Activated CD8-positive, alpha-beta memory T cell treated with anti-CD3 and anti-CD28 coated beads for 1 hour (primary cell): ENCODE results near the gene EDN1.

ENCODE experiments used
- DNase-seq, 2 donors: peaks; one replicate each; pipeline ENCODE4 v3.0.0-alpha.2; 2020; ENCODE audit warnings: low read depth in 1 of 2; ENCODE audit errors: extremely low read depth in 1 of 2

Gene EDN1

DNA sequence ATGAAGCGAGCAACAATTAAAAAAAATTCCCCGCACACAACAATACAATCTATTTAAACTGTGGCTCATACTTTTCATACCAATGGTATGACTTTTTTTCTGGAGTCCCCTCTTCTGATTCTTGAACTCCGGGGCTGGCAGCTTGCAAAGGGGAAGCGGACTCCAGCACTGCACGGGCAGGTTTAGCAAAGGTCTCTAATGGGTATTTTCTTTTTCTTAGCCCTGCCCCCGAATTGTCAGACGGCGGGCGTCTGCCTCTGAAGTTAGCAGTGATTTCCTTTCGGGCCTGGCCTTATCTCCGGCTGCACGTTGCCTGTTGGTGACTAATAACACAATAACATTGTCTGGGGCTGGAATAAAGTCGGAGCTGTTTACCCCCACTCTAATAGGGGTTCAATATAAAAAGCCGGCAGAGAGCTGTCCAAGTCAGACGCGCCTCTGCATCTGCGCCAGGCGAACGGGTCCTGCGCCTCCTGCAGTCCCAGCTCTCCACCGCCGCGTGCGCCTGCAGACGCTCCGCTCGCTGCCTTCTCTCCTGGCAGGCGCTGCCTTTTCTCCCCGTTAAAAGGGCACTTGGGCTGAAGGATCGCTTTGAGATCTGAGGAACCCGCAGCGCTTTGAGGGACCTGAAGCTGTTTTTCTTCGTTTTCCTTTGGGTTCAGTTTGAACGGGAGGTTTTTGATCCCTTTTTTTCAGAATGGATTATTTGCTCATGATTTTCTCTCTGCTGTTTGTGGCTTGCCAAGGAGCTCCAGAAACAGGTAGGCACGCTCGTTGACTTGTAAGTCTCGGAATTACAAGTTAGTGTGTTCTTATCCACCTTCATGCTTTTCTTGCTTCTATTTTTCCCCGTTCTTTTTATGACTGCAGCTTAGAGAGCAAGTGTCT lies at the start of gene EDN1:
EDN1 (plus strand) TSS at position 429 of the 888 bp plus-strand sequence; CDS start at position 698, 269 bp downstream.
- peak in 1 of 2 donors; percentile 16 for DNase-seq

DNA sequence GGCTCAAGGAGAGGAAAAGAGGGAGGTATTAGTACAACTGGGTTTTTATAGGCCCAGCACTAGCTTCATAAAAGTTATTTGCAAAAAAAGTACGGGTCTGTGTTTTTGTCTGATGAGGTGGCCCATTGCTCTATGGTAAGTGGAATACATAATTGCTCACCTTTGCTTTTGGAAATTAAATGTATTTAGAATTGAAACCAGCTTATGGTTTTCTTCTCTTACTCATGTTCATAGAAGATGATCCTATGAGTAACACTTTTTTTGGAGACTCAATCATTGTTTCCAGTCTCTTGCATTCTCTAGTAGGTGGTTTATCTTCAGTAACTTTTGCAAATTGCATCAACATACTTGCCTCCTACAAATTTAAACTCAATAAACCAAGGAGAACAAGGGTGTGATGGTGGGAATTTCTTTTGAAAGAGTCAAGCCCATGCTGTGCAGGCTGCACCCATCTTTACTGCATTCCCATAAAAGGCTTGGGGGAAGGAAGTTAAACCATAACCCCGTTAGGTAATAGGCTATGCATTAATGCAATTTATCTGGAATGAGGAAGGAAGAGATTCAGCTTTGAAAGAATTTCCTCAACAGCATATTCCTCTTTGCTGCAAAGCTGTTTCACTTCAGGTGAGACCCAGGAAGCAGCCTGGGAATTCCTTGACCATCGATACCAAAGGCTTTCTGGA lies 48.5 kb upstream of the EDN1 start:
- no peak for DNase-seq

DNA sequence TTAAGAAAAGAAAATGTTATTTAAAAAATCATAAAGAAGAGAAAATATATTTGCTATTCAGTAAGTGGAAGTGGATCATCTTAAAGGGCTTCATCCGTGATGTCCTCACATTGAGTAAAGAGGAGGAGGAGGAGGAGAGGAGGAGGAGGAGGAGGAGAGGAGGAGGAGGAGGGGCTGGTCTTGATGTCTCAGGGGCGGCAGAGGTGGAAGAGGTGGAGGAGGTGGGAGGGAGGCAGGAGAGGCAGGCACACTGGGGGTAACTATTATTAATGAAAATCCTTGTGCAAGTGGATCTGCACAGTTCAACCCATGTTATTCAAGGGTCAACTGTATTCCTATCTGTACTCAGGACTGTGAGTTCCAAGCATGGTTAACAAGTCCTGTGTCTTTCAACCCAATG lies 47.0 kb upstream of the EDN1 start:
- DNase-seq: no peak

DNA sequence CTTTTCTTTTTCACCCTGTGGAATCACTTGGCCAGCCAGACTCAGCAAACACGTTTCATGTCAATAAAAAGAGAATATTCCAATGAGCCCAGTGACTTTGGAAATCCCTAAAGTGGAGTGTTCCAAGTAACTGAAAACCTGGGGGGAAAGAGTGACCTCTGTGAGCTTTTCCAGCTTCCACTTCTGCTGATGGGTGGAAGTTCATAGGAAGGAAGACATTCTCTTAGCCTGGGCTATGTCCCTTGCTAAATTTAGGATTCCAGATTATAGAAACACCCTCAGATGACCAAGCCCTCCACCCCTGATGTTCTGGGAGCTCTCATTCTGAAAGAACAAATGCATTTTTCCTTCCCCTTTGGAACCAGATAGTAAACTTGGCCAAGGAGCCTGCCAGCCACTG lies 44.8 kb upstream of the EDN1 start:
- no peak for DNase-seq

DNA sequence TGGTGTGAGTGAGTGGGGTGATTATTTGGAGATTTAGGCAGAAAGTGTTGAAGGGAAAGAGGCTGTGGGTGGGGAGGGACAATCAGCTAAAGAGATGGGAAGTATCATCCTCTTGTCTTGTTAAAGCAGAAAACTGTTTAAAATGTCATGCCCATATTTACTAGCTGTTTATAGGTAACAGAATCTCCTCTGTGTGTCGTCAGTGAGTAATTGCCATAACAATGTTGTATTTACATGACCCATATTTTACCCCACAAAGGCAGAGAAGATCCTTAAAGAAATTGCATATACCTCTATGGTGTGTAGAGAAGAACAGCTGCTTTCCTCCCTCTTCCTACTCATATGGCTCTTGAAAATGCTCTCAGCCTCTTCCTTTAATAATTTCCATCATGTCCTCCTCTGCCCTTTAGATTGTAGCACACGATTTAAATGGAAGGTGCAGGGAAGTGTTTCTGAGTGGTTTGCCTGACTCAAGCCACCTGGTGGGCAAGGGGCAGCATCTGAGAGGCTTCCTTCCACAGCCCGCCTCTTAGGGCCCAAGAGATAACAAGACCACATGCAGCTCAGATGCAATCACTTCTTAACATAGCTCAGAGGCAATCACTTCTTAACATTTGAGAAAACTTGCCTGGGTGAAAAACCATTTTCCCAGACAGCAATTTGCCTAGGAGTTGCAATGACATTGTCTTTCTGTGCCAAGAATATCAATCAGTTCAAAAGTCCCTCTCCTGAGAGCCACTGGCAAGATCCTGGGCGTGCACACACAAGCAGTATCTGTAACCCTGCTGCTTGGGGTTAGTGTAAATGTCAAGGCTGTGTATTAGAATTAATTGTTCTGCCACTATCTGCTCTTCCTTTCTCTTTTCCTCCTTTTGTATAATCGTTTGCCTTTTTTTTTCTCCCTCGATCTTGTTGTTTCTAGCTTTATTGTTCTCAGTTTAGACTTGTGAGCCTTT lies 44.1 kb upstream of the EDN1 start:
- no peak for DNase-seq

DNA sequence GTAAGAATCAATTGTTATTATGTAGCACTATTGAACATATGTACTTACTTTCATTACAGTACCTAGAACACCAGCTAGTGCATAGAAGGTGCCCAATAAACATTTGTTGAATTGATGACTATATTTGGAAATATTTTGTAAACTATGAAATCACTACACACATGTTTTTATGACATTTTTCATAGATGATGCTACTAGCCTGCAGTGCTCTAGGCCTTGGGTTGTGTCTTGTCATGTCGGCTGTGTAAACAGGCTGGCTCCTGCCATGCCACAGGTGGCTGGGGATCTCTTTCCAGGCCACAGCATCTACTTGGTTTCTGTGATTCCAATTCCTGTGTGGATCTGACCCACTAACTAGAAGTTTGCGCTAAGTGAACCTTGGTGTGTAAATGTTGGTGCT lies 43.3 kb upstream of the EDN1 start:
- DNase-seq: no peak

DNA sequence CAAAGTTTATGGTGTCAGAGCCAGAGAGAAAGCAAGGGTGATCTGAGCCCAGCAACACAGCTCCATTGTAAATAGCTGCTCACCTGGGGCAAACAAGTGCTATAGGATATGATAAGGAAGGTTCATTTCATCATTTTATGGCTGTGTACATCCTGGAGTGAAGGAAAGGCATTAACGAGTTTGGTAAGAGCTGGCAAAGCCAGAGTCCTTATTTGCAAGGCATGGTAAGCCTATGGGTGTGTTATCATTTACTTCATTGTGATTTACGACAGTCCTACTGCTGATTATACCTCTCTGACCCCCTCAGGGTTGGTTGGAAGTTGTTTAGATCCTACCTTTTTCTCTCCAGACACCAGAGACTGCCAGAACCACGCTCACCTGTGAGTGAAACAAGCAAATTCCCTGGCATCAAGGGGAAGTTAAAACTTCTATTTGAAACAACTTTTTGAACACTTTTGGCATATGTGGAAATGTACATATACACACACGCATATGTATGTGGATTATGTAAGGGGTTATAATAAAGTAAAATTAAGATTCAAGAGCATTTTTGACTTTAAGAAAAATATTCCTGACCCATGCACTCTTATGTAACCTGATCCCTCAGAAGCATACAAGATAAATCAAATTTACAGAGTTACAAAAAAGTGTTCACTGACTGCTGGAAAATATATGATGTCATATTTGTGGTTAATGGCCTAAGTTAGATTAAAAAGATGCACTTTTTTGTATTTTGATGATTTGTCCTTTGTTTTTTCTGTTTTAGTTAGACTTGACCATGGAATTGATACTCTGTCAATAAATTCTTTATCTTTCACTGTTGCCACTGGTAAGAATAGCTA lies 40.4 kb upstream of the EDN1 start:
- DNase-seq: no peak

DNA sequence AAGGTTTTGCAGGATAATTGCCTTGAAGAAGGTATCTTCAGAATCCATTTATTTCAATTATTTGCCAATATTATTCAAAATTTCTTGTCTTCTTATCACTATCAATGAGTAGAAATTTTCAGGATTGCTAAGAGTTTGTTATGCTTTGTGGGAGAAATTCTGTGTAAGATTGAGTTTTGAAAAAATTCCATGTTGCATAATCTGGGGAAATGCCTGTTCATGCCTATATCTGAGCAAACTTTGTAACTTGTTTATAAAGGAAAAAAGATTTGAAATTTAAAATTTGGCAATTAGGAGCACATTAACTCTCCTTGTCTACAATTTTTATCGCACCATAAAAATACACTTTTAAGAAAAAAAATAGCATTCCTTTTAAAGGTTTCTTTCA lies 39.8 kb upstream of the EDN1 start:
- no peak for DNase-seq

DNA sequence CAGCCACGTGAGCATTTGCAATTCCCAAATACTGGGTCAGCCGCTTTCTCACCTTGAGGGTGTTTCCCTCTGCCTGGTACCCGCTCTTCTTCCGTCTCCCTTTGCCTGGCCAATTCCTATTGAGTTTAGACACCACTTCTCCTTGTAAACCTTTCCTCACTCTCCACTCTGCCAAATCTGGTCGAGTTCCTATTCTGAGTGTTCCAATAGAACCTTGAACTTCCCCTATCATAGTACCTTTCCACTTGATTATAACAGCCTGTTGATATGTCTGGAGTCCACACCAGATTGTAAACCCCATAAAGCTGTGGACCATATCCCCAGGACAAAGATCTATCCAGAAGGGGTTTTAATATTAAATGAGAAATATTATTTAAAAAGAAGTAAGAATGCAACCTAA lies 36.0 kb upstream of the EDN1 start:
- DNase-seq: no peak

DNA sequence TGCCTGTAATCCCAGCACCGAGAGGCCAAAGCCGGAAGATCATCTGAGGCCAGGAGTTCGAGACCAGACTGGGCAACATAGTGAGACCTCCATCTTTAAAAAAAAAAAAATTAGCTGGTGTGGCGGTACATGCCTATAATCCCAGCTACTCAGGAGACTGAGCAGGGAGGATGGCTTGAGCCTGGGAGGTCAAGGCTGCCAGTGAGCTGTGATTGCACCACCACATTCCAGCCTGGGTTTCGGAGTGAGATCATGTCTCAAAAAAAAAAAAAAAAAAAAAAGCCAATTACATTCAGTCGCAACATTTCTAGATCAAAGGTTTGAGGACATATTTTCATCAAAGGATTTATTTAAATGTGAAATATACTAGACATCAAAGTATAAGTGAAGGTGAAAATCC lies 32.0 kb upstream of the EDN1 start:
- no peak for DNase-seq

DNA sequence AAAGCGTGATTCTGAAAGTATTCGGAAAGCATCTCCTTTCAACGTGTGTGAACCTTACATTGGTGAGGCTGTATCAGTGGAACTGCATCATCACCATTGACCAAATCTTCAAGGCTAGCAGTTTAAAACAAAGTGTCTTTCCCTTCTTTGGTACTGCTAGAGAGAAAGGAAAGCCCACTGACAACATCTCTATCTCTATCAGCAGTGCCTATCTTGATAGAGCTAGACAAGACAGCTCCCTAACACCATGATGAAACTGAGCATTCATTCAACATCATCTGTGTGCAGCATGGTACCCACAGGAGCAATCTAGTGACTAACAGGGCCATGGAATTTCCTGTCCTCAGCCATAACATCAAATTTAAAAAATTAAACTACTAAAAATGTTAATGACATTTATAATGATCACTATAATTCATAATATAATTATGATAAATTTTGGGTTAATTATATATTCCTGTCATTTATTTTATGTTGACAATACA lies 31.5 kb upstream of the EDN1 start:
- no peak for DNase-seq

DNA sequence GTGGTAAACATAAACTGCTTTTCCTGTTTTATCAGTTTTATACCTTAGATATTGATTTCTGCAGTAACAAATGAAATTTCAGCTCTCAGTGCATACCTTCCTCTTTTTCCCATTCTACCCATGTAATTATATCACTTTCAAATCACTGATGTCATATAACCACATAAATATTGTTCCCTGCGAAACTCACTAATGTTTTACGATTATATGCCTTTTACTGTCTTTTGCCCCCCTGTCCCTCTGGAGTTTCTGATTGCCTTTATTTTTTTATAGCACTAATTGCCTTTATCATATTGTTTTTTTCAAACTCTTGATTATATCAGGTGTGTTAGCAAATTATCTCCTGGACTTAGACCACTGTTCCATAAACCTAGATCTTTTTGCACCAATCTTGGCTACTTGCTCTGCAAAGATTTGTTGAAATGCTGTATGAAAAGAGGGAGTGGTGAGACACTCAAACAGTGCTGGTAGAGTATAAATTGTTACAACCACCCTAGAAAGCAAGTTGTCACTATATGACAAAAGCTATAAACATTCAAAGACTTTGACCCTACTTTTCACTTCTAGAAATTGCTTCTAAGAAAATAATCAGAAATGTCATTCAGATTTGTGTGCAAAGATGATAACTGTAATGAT lies 29.6 kb upstream of the EDN1 start:
- no peak for DNase-seq

DNA sequence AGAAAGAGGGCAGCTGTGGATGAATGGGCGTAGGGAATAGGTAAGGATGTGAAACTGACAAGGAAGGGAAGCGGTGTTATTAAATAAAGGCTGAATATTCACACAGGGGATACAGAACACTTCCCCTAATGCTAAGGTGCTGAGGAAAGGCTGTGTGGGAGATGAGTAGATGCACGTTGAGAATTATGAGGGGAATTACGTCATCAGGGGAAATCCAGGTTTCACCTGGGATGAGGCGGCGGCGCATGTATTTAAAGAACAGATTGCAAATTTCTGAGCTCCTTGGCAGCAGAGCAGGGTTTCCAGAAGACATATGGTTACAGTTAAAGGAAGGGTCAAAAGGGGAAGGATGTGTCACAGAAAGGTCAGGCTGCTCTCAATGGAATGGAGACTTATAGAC lies 28.7 kb upstream of the EDN1 start:
- no peak for DNase-seq

DNA sequence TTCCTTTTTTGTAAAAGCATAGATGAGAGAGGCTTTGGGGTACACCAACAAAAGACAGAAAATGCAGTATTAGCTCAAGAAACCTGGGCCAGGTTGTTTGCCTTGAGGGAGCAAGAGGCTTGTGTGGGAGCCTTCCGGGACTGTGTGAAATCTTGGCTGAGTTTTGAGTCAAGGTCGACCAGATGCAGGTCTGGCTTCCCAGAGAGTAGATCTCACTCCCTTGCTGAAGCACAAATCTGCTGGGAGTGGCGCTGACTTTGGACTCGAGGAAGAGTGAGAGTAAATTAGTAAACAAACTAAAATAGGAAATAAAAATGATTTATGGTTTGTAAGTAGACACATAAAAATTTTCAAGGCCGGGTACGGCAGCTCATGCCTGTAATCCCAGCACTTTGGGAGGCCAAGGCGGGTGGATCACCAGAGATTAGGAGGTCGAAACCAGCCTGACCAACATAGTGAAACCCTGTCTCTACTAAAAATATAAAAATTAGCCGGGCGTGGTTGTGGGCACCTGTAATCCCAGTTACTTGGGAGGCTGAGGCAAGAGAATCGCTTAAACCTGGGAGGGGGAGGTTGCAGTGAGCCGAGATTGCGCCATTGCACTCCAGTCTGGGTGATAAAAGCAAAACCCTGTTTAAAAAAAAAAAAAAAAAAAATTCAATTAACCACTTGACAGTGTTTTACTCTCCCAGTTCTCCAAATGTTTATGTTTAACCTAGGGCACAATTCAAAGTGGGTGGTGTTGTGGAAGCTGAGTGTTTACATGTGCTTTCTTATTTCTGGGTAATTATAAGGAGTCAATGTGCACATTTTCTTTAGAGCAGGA lies 27.7 kb upstream of the EDN1 start:
- no peak for DNase-seq

DNA sequence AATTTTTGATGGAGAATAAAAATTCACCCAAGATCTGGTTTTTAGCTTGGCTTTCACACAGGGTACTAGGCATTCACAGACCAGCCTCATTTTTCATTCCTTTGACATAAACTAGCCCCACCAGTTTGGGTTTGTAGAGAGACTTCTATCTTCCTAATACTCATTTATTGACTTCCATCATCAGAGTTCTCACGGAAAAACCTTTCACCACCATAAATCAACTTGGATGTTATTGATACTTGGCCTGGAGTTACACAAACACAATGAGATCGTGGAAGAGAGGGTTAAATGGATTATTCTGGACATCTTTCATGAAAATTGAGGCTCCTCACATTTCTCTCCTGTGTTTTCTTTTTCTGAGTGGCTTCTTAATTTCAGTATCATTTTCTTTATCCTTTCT lies 26.8 kb upstream of the EDN1 start:
- no peak for DNase-seq

DNA sequence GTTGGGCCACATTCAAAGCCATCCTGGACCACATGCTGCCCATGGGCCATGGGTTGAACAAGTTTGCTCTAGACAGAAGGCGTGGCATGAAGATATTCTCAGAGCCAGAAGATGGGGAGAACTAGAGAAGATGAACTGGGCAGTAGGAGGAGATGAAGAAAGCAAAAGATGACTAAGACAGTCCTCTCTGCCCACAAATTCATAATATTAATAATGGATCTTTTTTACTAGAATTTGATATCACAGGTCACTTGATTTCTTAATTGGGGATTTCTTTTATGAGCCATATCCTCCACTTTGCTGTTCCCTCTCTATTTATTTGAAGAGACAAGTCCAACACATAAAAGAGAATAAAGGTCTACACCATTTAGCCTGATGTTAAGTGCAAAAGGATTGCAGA lies 25.5 kb upstream of the EDN1 start:
- DNase-seq: no peak

DNA sequence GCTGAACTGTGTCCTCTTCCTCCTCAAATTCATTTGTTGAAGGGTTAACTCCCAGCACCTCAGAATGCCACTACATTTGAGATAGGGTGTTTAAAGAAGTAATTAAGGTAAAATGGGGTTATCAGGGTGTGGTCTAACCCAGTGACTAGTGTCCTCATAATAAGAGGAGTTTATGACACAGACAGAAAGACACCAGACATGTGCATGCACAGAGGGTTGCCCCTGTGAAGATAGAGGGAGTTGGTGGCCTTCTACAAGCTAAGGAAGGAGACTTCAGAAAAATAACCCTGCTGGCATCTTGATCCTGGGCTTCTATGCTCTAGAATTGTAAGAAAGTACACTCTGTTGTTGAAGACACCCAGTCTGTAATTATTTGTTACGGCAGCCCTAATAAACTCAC lies 24.9 kb upstream of the EDN1 start:
- no peak for DNase-seq

DNA sequence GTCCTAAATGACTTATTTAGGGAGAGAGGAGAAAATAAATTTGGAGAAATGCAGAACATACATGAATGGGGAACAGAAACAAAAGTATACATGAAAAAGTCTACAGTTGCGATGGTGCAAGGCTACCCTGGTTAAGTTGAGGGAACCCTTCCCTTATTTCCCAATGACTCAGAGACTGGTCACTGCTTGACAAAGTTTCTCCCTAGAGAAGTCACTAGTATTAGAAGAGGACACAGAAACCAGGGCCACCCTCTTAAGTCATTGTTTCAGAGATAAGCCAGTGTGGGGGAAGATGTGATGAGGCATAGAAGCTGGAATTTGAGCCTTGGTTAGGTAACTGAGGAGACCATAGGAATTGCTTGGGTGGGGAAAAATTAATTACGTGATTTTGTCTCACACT lies 24.4 kb upstream of the EDN1 start:
- DNase-seq: no peak

DNA sequence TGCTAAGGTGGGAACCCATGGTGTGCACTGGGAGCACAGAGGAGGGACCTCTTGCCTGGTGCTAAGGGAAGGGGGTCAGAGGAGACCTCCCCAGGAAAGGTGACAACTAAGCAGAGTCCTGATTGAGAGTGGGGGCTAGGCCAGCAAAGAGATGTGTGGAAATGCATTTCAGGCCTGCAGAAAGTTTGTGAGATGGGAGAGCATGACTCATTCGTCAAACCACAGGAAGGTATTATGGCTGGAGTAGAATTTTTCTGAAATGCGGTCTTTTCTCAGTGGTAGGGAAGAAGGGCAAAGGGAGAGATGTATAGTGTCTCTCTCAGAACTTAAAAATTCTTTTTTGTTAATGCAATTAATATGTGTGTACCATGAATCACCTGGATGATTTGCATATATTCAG lies 23.6 kb upstream of the EDN1 start:
- DNase-seq: no peak
